Kidney (tissue), 14 donors: Measurements from ENCODE around the gene ARGLU1. TPM values are rescaled to one million over a fixed set of nuclear protein-coding genes. Genes with fewer than 3 reads are reported as not detected.

Experiments used
- DNase-seq, 5 donors: peaks; one replicate each; pipeline ENCODE4 v3.0.0-alpha.2; 2013 to 2020
- FAIRE-seq: peaks from 2 replicates; lab custom pipeline; 2012; peaks lifted over from hg19 to GRCh38; lab: Jason Lieb, UNC
- H3K27ac ChIP-seq, 2 donors: one replicate each; pipeline ENCODE4 v1.7.0; 2013; ENCODE audit warnings: low read depth in 2 of 2, low read length in 2 of 2, inconsistent platforms in 1 of 2
- H3K27me3 ChIP-seq: one replicate; pipeline ENCODE4 v1.7.1; 2013; ENCODE audit warnings: low read length, inconsistent platforms; ENCODE audit not compliant: control insufficient read depth, insufficient read depth
- H3K36me3 ChIP-seq, 3 donors: one replicate each; pipeline versions ENCODE4 v1.7.0 to v1.7.1; 2013; ENCODE audit warnings: low read length in 3 of 3, control low read depth in 1 of 3, inconsistent platforms in 1 of 3; ENCODE audit not compliant: insufficient read depth in 3 of 3, control insufficient read depth in 2 of 3
- H3K4me1 ChIP-seq, 3 donors: one replicate each; pipeline versions ENCODE4 v1.7.0 to v1.7.1; 2013; ENCODE audit warnings: low read length in 3 of 3, inconsistent platforms in 1 of 3, low read depth in 1 of 3; ENCODE audit not compliant: control insufficient read depth in 2 of 3, insufficient read depth in 2 of 3
- H3K4me3 ChIP-seq, 3 donors: one replicate each; pipeline versions ENCODE4 v1.7.0 to v1.8.1; 2013; ENCODE audit warnings: low read length in 3 of 3, control low read depth in 1 of 3, inconsistent platforms in 1 of 3
- H3K9ac ChIP-seq, 3 donors: one replicate each; pipeline versions ENCODE4 v1.7.0 to v1.7.1; 2013; ENCODE audit warnings: low read length in 3 of 3, control low read depth in 1 of 3, inconsistent platforms in 1 of 3
- H3K9me3 ChIP-seq, 3 donors: one replicate each; pipeline versions ENCODE4 v1.7.0 to v1.7.1; 2013; ENCODE audit warnings: low read length in 3 of 3, control low read depth in 1 of 3, inconsistent platforms in 1 of 3; ENCODE audit not compliant: control insufficient read depth in 2 of 3, insufficient read depth in 1 of 3
- CTCF ChIP-seq: IDR thresholded peaks from 3 replicates; pipeline ENCODE4 v1.5.1; 2012; ENCODE audit warnings: mild to moderate bottlenecking, moderate library complexity, borderline replicate concordance; ENCODE audit not compliant: insufficient read depth; ENCODE audit errors: extremely low read depth
- intact Hi-C: fragments of 100-400 bp; cut with DNase I; formaldehyde crosslinking; loops from one replicate; pipeline ENCODE4 v1.11.1; 2022
- polyA plus RNA-seq: library from polyadenylated mRNA; stranded (reverse); fragments of 350-450 nt; fragmentation: Illumina TruSeq; extraction: RNeasy Lipid Tissue Mini Kit (QIAGEN cat#74804); gene quantifications from one replicate; pipeline ENCODE4 v1.2.3, GENCODE V29; 2014; ENCODE audit warnings: low read depth, low replicate concordance; ENCODE audit not compliant: insufficient read depth
- total RNA-seq: library from RNA; stranded (reverse); fragmentation: NEBNext Ultra II Directional; extraction: Animal tissue kit (Norgen Biotek cat#: 25700); gene quantifications from one replicate; pipeline ENCODE4 v1.2.1, GENCODE V29; 2021
- donor health status: control.
- donor health status: control.
- donor health status: control.
- donor health status: control.
- donor health status: control.
- donor health status: DM: yes; HTN: yes; CAD: no.
- donor health status: Normal renal cell carcinoma (clear cell type).

Gene ARGLU1
- total and polyA plus RNA-seq, 2 donors from 2014 or later: 39.0 to 86.7 TPM

GRCh38 chr13:106593132-106593531, 25.2 kb upstream of the ARGLU1 start:
- Histone ChIP-seq H3K4me3 (no peak overlapping the region), H3K9me3 (peaks cover 0 to 1% (median 0%) of the 10 kb centered on the region in 3 donors), H3K27me3 (no peaks in the 10 kb centered on the region), H3K27ac (no peak overlapping the region), H3K4me1 (no peaks in the 10 kb centered on the region), H3K9ac (no peak overlapping the region), H3K36me3 (peaks cover 0 to 2% (median 0%) of the 10 kb centered on the region in 3 donors)
- no peak for TF ChIP-seq CTCF
- intact Hi-C loops: no loop called here
- FAIRE-seq (no peak), DNase-seq (no peak)

GRCh38 chr13:106591299-106591698, 23.4 kb upstream of the ARGLU1 start:
- intact Hi-C loops: no loop called here

GRCh38 chr13:106589716-106590115, 21.8 kb upstream of the ARGLU1 start:
- FAIRE-seq: no peak

More at GRCh38 chr13:106591299-106591698, 23.4 kb upstream of the ARGLU1 start:
- Histone ChIP-seq H3K27ac (no peak overlapping the region), H3K9me3 (peaks cover 0 to 1% (median 0%) of the 10 kb centered on the region in 3 donors), H3K4me1 (no peaks in the 10 kb centered on the region), H3K36me3 (peaks cover 0 to 2% (median 0%) of the 10 kb centered on the region in 3 donors), H3K4me3 (no peak overlapping the region), H3K9ac (no peak overlapping the region), H3K27me3 (no peaks in the 10 kb centered on the region)
- no peak for TF ChIP-seq CTCF
- no peak for DNase-seq
- FAIRE-seq: no peak

More at GRCh38 chr13:106589716-106590115, 21.8 kb upstream of the ARGLU1 start:
- Histone ChIP-seq H3K9me3 (peaks cover 0 to 2% (median 0%) of the 10 kb centered on the region in 3 donors), H3K27me3 (no peaks in the 10 kb centered on the region), H3K4me1 (no peaks in the 10 kb centered on the region), H3K9ac (no peak overlapping the region), H3K4me3 (no peak overlapping the region), H3K36me3 (no peaks in the 10 kb centered on the region), H3K27ac (no peak overlapping the region)
- no peak for TF ChIP-seq CTCF
- no peak for DNase-seq
- intact Hi-C loops: no loop called here
